Nephron (organoid): ENCODE measurements around the gene AK5.
A peak's percentile ranks its signal among the peaks of the same experiment; 100 is the strongest.
"Not testable (repeated sequence)": the region's sequence is repeated elsewhere in the genome, so short reads cannot be mapped to it uniquely, and the experiment has no call there.

Experiments used
- H3K27ac Mint-ChIP-seq, 3 experiments: 2 replicates each; pipeline ENCODE4 v1.8.0; 2020; ENCODE audit warnings: mixed read lengths in 3 of 3, mild to moderate bottlenecking in 2 of 3, moderate library complexity in 1 of 3
- H3K27me3 Mint-ChIP-seq: 2 replicates; pipeline ENCODE4 v1.8.0; 2021; ENCODE audit warnings: low read depth, mild to moderate bottlenecking, moderate library complexity, mixed read lengths
- H3K36me3 Mint-ChIP-seq: 2 replicates; pipeline ENCODE4 v1.8.0; 2020; ENCODE audit warnings: low read depth, mixed read lengths
- H3K4me1 Mint-ChIP-seq: 2 replicates; pipeline ENCODE4 v1.8.0; 2020; ENCODE audit warnings: mixed read lengths
- H3K4me3 Mint-ChIP-seq, 3 experiments: 2 replicates each; pipeline ENCODE4 v1.8.0; 2020; ENCODE audit warnings: mild to moderate bottlenecking in 3 of 3, mixed read lengths in 3 of 3, moderate library complexity in 2 of 3
- H3K9me3 Mint-ChIP-seq: 2 replicates; pipeline ENCODE4 v1.8.0; 2020; ENCODE audit warnings: mixed read lengths
- CTCF ChIP-seq, 3 experiments: fragments of 200-600 bp; sonication (generic); IDR thresholded peaks; one replicate each; pipeline ENCODE4 v1.5.0; 2021; ENCODE audit warnings: antibody characterized with exemption in 3 of 3; ENCODE audit not compliant: unreplicated experiment in 3 of 3

The AK5 gene

DNA sequence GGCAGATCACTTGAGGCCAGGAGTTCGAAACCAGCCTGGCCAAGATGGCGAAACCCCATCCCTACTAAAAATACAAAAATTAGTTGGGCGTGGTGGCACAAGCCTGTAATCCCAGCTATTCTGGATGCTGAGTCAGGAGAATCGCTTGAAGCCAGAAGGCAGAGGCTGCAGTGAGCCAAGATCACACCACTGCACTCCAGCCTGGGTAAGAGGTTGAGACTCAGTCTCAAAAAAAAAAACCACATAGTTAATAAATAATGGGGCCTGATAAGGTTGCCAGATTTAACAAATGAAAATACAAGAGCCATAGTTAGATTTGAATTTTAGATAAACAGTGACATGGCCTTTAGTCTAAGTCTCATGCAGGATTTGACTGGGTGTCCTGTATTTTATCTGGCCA is 225.0 kb downstream of the AK5 start:
- peaks cover 3% of the 10 kb centered on the region for H3K4me1 Mint-ChIP-seq
- TF ChIP-seq CTCF (IDR thresholded peaks at IDR 0.05; ENCODE audit: unreplicated experiment in 3 of 3) = no peak
- H3K36me3 Mint-ChIP-seq = no peaks in the 10 kb centered on the region
- H3K27ac Mint-ChIP-seq = no peak overlapping the region
- H3K9me3 Mint-ChIP-seq = no peaks in the 10 kb centered on the region
- no peaks in the 10 kb centered on the region for H3K27me3 Mint-ChIP-seq
- no peak overlapping the region for H3K4me3 Mint-ChIP-seq

DNA sequence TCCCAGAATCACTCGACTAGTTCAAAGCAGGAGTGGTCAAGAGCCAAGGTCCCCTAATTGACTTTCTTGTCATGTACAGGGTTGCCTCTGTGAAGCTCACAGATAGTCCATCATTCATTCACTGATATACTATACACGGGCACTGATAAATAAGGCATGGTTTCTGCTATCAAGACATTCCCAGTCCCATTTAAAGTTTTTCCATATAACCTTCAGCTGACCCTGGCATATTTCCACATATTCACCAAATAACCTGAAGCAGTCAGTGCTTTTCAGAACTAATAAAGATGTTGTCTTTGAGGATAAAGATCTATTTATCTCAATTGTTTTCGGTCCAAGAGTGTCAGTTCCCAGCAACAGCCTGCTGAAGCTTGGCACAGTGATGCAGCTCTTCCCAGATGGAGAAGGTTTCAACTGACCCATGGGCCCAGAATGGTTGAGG is 227.3 kb downstream of the AK5 start:
- no peak overlapping the region for H3K27ac Mint-ChIP-seq
- H3K4me1 Mint-ChIP-seq = peaks cover 7% of the 10 kb centered on the region
- no peaks in the 10 kb centered on the region for H3K27me3 Mint-ChIP-seq
- no peak overlapping the region for H3K4me3 Mint-ChIP-seq
- no peak for TF ChIP-seq CTCF (IDR thresholded peaks at IDR 0.05; ENCODE audit: unreplicated experiment in 3 of 3)
- H3K36me3 Mint-ChIP-seq = no peaks in the 10 kb centered on the region
- H3K9me3 Mint-ChIP-seq = no peaks in the 10 kb centered on the region

- no peaks in the 10 kb centered on the region for H3K36me3 Mint-ChIP-seq
- no peak overlapping the region for H3K27ac Mint-ChIP-seq
- H3K4me1 Mint-ChIP-seq = peaks cover 16% of the 10 kb centered on the region
- H3K27me3 Mint-ChIP-seq = no peaks in the 10 kb centered on the region
- H3K4me3 Mint-ChIP-seq = no peak overlapping the region
- no peak for TF ChIP-seq CTCF (IDR thresholded peaks at IDR 0.05; ENCODE audit: unreplicated experiment in 3 of 3)
- H3K9me3 Mint-ChIP-seq = no peaks in the 10 kb centered on the region
These were observed 228.1 kb downstream of the AK5 start for GRCh38 chr1:77509898-77510297.

- Mint-ChIP-seq H3K36me3 (no peaks in the 10 kb centered on the region), H3K4me3 (no peak overlapping the region), H3K9me3 (no peaks in the 10 kb centered on the region), H3K4me1 (peaks cover 30% of the 10 kb centered on the region), H3K27ac (no peak overlapping the region), H3K27me3 (no peaks in the 10 kb centered on the region)
- TF ChIP-seq CTCF (IDR thresholded peaks at IDR 0.05; ENCODE audit: unreplicated experiment in 3 of 3) = no peak
These were observed 229.6 kb downstream of the AK5 start for GRCh38 chr1:77511440-77511840.

DNA sequence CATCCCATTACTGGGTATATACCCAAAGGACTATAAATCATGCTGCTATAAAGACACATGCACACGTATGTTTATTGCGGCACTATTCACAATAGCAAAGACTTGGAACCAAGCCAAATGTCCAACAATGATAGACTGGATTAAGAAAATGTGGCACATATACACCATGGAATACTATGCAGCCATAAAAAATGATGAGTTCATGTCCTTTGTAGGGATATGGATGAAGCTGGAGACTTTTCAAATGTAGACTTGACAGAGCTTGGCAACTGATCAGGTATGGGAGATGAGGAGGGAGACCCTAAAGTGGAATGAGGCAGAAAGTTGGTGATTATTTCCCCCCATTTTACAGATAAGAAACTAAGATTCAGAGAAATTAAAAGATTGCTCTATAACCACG is 230.8 kb downstream of the AK5 start:
- not testable (repeated sequence) for H3K4me3 Mint-ChIP-seq, H3K27me3 Mint-ChIP-seq, H3K36me3 Mint-ChIP-seq, H3K9me3 Mint-ChIP-seq
- Mint-ChIP-seq H3K27ac (peak overlapping the region; percentile 18 to 96 (median 37)), H3K4me1 (peaks cover 30% of the 10 kb centered on the region)

DNA sequence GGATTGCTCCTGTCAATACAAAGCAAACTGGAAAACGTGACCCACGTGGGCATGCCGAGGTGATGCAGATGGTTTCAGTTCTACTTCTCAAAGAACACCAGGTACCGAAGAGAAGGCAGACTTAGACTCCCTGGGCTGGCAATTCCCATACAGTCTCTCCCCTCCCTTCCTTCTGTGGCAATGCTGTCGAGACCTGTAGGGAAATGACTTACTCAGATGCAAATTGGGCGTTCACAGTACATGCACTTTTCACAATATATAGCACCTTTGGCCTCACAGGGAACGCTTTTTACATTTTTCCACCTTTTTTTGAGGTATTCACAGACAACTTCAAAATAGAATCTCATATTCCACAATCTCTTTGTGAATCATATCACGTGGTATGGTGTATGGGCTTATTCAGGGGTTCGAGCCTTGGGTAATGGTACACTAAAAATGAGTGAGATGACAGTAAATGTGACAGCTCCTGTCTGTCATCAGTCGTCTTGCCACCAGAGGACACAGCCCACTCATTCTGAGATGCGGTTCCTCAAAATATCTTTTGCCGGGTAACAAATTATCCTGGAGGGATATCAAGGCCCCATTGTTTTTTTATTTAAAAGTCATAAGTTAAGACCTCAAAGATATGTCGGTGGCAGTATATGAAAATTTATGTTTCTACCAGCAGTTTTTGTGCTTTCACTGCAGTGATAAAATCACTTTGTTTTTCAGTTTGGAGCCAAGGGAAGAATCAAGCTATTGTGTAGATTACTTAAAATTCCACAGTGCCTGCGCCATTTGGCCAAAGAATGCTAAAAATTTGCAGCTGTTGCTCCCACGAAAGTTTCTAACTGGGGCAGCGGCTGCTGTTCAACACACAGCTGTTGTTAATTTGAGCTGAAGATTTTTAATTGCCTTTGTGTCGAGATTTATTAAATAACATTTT is 232.3 kb downstream of the AK5 start:
- peaks cover 29% of the 10 kb centered on the region for H3K4me1 Mint-ChIP-seq
- H3K27me3 Mint-ChIP-seq = no peaks in the 10 kb centered on the region
- H3K27ac Mint-ChIP-seq = peak overlapping the region; percentile 96 to 98 (median 98)
- no peak for TF ChIP-seq CTCF (IDR thresholded peaks at IDR 0.05; ENCODE audit: unreplicated experiment in 3 of 3)
- peak overlapping the region in 1 of 3 experiments; percentile 61 for H3K4me3 Mint-ChIP-seq
- no peaks in the 10 kb centered on the region for H3K36me3 Mint-ChIP-seq
- peaks cover 2% of the 10 kb centered on the region for H3K9me3 Mint-ChIP-seq
